ENCODE data around the gene FKBP2. TPM values are rescaled to one million over a fixed set of nuclear protein-coding genes. Genes with fewer than 3 reads are reported as not detected.

FKBP2 gene
- total and polyA plus RNA-seq, 8 donors, result 37.8 to 344 (median 53.3) TPM

DNA sequence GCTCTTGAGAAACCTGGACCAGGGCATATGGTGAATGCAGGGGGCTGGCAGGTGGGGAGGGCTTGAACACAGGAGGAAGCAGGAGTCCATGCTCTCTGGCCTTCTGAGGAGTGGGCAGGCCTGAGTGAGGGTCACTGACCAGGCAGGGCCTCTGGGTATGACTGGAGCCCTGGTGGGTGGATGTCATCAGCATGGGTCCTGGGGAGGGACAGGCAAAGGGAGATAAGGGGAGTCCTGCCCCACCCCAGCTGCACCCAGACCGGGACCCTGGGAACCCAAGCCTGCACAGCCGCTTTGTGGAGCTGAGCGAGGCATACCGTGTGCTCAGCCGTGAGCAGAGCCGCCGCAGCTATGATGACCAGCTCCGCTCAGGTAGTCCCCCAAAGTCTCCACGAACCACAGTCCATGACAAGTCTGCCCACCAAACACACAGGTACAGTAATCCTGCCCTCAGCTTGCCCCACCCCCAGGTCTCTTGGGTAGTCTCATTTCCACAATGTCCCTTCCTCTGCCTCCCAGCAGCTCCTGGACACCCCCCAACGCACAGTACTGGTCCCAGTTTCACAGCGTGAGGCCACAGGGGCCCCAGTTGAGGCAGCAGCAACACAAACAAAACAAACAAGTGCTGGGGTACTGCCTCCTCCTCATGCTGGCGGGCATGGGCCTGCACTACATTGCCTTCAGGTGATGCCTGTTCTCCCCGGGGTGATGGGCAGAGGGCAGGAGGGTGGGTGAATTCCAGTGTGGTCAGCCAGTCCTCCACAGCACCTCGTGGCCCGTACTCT lies 8.5 kb upstream of the FKBP2 start:
- WGBS, 2 donors, result 85 to 89% methylated on average over 14 to 15 of the region's 15 CpGs
- intact Hi-C loops (cut with DNase I), result no loop called here
- H3K36me3 ChIP-seq, result no peaks in the 10 kb centered on the region
- ATAC-seq (no peak), DNase-seq (peak in 3 of 6 donors; percentile 28 to 79 (median 46)), FAIRE-seq (no peak)
- H3K27me3 ChIP-seq, result no peaks in the 10 kb centered on the region
- H3K27ac ChIP-seq, result no peak overlapping the region
- no peak overlapping the region for H3K4me3 ChIP-seq
- H3K4me1 ChIP-seq, result peaks cover 14 to 46% (median 19%) of the 10 kb centered on the region in 3 donors
- no peaks in the 10 kb centered on the region for H3K9me3 ChIP-seq
- TF ChIP-seq, protein P1, sequence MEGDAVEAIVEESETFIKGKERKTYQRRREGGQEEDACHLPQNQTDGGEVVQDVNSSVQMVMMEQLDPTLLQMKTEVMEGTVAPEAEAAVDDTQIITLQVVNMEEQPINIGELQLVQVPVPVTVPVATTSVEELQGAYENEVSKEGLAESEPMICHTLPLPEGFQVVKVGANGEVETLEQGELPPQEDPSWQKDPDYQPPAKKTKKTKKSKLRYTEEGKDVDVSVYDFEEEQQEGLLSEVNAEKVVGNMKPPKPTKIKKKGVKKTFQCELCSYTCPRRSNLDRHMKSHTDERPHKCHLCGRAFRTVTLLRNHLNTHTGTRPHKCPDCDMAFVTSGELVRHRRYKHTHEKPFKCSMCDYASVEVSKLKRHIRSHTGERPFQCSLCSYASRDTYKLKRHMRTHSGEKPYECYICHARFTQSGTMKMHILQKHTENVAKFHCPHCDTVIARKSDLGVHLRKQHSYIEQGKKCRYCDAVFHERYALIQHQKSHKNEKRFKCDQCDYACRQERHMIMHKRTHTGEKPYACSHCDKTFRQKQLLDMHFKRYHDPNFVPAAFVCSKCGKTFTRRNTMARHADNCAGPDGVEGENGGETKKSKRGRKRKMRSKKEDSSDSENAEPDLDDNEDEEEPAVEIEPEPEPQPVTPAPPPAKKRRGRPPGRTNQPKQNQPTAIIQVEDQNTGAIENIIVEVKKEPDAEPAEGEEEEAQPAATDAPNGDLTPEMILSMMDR (IDR thresholded peaks at IDR 0.05), result no peak

DNA sequence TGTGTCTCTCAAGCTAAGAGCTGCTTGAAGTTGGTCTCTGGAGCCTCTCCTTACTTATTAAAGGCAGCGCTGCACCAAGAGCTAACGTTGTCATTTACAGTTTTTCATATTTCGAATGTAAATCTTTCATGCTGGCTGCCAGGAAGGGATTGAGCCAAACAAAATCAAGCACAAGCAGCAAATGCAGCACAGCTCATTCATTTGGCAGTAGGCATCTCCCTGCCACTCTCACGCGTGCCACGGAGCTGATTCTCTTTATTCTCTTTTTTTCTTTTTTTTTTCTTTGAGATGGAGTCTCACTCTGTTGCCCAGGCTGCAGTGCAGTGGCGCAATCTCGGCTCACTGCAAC lies 8.0 kb upstream of the FKBP2 start:
- WGBS, 2 donors, result 83 to 87% methylated on average over 8 of the region's 8 CpGs
- ATAC-seq, result no peak
- Histone ChIP-seq H3K4me1 (peaks cover 17 to 44% (median 22%) of the 10 kb centered on the region in 3 donors), H3K27me3 (no peaks in the 10 kb centered on the region), H3K36me3 (no peaks in the 10 kb centered on the region), H3K9me3 (no peaks in the 10 kb centered on the region), H3K4me3 (no peak overlapping the region), H3K27ac (no peak overlapping the region)
- TF ChIP-seq, protein P1 (IDR thresholded peaks at IDR 0.05), result no peak
- FAIRE-seq, result no peak
- no peak for DNase-seq
- intact Hi-C loops (cut with DNase I), result no loop called here

DNA sequence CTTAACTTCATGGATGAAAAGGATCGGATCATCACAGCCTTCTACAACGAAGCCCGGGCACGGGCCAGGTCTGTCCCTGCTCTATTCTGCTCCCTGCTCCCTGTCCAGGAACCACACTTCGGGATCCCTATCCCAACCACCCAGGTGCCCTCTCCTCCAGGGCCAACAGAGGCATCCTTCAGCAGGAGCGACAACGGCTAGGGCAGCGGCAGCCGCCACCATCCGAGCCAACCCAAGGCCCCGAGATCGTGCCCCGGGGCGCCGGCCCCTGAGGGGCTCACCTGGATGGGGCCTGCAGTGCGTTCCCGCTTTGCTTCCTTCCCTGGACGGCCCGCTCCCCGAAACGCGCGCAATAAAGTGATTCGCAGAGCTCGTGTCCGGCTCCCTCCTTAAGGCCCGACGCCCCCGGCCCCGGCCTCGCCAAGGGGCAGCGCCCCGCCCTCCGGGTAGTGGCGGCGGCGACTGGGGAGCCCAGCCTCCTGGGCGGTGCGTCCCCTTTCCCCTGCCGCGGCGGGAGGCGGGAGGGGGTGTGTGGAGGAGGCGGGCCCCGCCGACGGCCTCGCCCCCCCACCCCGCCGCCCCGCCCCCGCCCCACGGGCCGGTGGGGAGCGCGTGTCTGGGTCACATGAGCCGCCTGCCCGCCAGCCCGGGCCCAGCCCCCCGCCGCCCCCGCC lies 6.8 kb upstream of the FKBP2 start, which contains the start of gene VEGFB:
TSS of gene VEGFB (plus strand) at position 672 of the 674 bp plus-strand sequence. CDS start 250 bp downstream, outside the sequence.
- intact Hi-C loops (cut with DNase I), result no loop called here
- DNase-seq (peak; percentile 75 to 89 (median 86)), FAIRE-seq (no peak), ATAC-seq (peak; percentile 38 to 61 (median 50))
- 1 to 2% methylated on average over 42 to 53 of the region's 62 CpGs for WGBS, 2 donors
- TF ChIP-seq, protein P1 (IDR thresholded peaks at IDR 0.05), result no peak
- Histone ChIP-seq H3K9me3 (no peaks in the 10 kb centered on the region), H3K27ac (peak within 1 kb of the TSS; percentile 75 to 90 (median 86)), H3K4me1 (peaks cover 25 to 45% (median 33%) of the 10 kb centered on the region in 3 donors), H3K4me3 (peak within 1 kb of the TSS; percentile 55 to 78 (median 74)), H3K27me3 (no peaks in the 10 kb centered on the region), H3K36me3 (no peaks in the 10 kb centered on the region)

DNA sequence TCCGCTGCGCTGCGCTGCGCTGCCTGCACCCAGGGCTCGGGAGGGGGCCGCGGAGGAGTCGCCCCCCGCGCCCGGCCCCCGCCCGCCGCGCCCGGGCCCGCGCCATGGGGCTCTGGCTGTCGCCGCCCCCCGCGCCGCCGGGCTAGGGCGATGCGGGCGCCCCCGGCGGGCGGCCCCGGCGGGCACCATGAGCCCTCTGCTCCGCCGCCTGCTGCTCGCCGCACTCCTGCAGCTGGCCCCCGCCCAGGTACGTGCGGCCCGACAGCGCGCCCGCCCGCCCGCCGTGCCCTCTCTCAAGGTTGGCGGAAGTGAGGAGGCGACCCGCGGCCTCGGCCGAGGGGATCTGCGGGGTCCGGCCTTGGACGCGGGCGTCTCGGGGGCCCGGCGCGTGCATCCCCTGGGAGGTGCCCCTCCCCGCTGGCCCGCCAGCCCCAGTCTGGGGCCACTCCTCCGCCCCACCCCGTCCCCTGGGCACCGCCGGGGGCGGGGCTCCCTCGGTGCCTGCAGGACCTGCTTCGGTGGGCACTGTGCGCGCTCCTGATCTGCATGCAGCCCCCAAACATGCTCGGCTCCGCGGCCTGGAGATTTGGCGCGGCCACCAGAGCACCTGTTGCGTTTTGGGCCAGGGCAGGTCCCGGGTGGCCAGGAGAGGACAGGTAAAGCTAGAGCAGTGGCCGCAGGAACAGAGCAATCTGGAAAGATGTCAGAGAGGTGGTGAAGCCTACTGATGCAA lies 6.1 kb upstream of the FKBP2 start:
- intact Hi-C loops (cut with DNase I), result no loop called here
- DNase-seq, result peak; percentile 66 to 87 (median 74)

More for the DNA sequence above, 6.1 kb upstream of the FKBP2 start:
- Histone ChIP-seq H3K27me3 (no peaks in the 10 kb centered on the region), H3K9me3 (no peaks in the 10 kb centered on the region), H3K4me3 (peak overlapping the region; percentile 55 to 78 (median 74)), H3K36me3 (no peaks in the 10 kb centered on the region), H3K4me1 (peaks cover 25 to 46% (median 34%) of the 10 kb centered on the region in 3 donors), H3K27ac (peak overlapping the region; percentile 75 to 90 (median 86))
- 0 to 1% methylated on average over 29 to 80 of the region's 80 CpGs for WGBS, 2 donors
- ATAC-seq (peak; percentile 34 to 48 (median 40)), FAIRE-seq (no peak)
- TF ChIP-seq, protein P1 (IDR thresholded peaks at IDR 0.05), result no peak

Data from pancreas (tissue), 10 donors.